OCI-LY1 (cell line): Measurements from ENCODE around the gene ARHGEF16.

Source experiments
- H2AFZ ChIP-seq: fragments of 200-600 bp; sonication (generic), shearing (Covaris generic); 2 replicates; pipeline ENCODE4 v1.6.0; 2014; ENCODE audit warnings: antibody characterized with exemption, mild to moderate bottlenecking, low read length
- H3F3A ChIP-seq: fragments of 200-600 bp; sonication (generic), shearing (Covaris generic); 2 replicates; pipeline ENCODE4 v1.6.0; 2014; ENCODE audit warnings: mild to moderate bottlenecking, antibody characterized with exemption, low read length, moderate library complexity; ENCODE audit not compliant: insufficient read depth
- H3K27ac ChIP-seq: fragments of 200-600 bp; sonication (generic); 2 replicates; pipeline ENCODE4 v1.5.1; 2014; ENCODE audit warnings: low read length, mixed run types, mild to moderate bottlenecking, low read depth; ENCODE audit not compliant: poor library complexity, severe bottlenecking
- H3K27me3 ChIP-seq: fragments of 200-600 bp; sonication (generic); 2 replicates; pipeline ENCODE4 v1.6.0; 2014; ENCODE audit warnings: antibody characterized with exemption, mild to moderate bottlenecking, low read length, moderate library complexity; ENCODE audit not compliant: insufficient read depth
- H3K36me3 ChIP-seq: fragments of 200-600 bp; sonication (generic); 2 replicates; pipeline ENCODE4 v1.6.1; 2014; ENCODE audit warnings: mild to moderate bottlenecking, antibody characterized with exemption, low read length, moderate library complexity, mixed read lengths; ENCODE audit not compliant: insufficient read depth
- H3K4me1 ChIP-seq: fragments of 200-600 bp; sonication (generic); 2 replicates; pipeline ENCODE4 v1.5.1; 2014; ENCODE audit warnings: mild to moderate bottlenecking, low read length, moderate library complexity; ENCODE audit not compliant: insufficient read depth, severe bottlenecking
- H3K4me2 ChIP-seq: fragments of 200-600 bp; sonication (generic), shearing (Covaris generic); 2 replicates; pipeline ENCODE4 v1.6.1; 2014; ENCODE audit warnings: low read length
- H3K4me3 ChIP-seq: fragments of 200-600 bp; sonication (generic); 2 replicates; pipeline ENCODE4 v1.5.1; 2014; ENCODE audit warnings: low read length, low read depth, mild to moderate bottlenecking, mixed read lengths; ENCODE audit not compliant: poor library complexity, severe bottlenecking
- H3K79me2 ChIP-seq: fragments of 200-600 bp; shearing (Covaris generic); 2 replicates; pipeline ENCODE4 v1.6.1; 2016; ENCODE audit warnings: mixed run types, low read length, mixed read lengths; ENCODE audit not compliant: insufficient read depth
- H3K9ac ChIP-seq: fragments of 200-600 bp; sonication (generic), shearing (Covaris generic); 2 replicates; pipeline ENCODE4 v1.6.1; 2014; ENCODE audit warnings: mild to moderate bottlenecking, low read length, mixed read lengths
- H3K9me2 ChIP-seq: fragments of 200-600 bp; sonication (generic), shearing (Covaris generic); 2 replicates; pipeline ENCODE4 v1.6.1; 2014; ENCODE audit warnings: low read depth, mild to moderate bottlenecking, low read length, mixed read lengths
- H3K9me3 ChIP-seq: fragments of 200-600 bp; shearing (Covaris generic); 2 replicates; pipeline ENCODE4 v1.6.1; 2014; ENCODE audit warnings: low read length, mixed read lengths
- H4K20me1 ChIP-seq: fragments of 200-600 bp; sonication (generic), shearing (Covaris generic); 2 replicates; pipeline ENCODE4 v1.6.0; 2016; ENCODE audit warnings: mild to moderate bottlenecking, low read length; ENCODE audit not compliant: insufficient read depth
- EZH2 ChIP-seq: fragments of 200-600 bp; sonication (generic), shearing (Covaris generic); IDR thresholded peaks from 2 replicates; pipeline ENCODE4 v1.8.0; 2017; ENCODE audit warnings: borderline replicate concordance, mixed run types, mild to moderate bottlenecking, antibody characterized with exemption, low read length, moderate library complexity, mixed read lengths
- TF ChIP-seq, protein P1 (sequence below): fragments of 200-600 bp; sonication (generic), shearing (Covaris generic); IDR thresholded peaks from 2 replicates; pipeline ENCODE4 v1.5.1; 2017; ENCODE audit warnings: mild to moderate bottlenecking, antibody characterized with exemption, low read length, moderate library complexity, mixed read lengths

ARHGEF16 gene

DNA sequence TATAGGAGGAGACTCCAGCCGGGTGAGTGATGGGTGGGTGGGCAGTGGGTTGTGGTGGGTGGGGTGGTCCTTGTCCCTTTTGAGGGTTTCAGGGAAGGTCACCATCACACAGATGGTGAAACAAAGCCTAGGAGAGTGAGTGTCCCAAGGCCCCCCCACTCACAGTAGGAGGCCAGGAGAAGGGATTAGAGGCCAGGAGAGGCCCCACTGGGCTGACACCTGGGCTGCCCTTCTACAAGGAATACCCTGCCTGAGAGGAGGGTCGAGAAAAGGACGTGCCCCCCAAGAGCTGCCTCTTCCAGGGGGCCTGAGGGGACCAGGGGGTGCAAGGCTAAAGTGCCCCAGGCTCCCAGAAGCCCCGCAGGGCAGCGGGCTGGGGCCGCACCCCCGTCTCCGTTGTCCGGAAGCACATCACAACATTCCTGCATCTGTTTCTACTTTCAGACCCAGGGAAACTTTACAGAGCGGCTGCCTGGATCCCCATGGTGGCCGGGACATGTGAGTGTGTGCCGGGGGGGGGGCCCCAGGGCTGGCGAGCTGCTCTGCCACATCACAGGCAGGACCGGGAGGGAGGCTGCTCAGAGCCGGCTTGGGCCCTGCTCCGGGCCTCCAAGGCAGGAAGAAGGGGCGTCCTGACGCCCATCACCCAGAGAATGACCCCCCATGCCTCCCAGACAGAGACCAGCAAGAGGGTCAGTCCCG lies 68.2 kb downstream of the ARHGEF16 start:
- Histone ChIP-seq H3K27ac (no peak overlapping the region), H3K4me1 (no peaks in the 10 kb centered on the region), H3K4me2 (no peak overlapping the region)

DNA sequence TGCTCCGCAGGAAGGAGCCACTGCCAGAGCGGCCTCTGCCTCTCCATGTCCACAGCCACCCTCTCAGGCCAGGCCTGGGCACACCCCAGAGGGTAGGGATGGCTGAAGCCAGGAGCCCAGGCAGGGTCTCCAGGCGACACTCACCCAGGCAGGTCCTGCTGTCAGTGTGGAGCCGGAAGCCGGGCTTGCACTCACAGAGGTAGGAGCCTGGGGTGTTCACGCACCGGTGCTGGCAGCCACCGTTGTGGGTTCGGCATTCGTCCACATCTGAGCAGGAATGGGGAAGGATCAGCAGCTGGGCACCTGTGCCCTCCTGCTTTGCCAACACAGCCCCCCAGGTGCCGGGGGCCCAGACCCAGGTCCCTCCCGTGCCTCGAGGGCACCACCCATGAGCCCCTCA lies 69.5 kb downstream of the ARHGEF16 start:
- Histone ChIP-seq H3K9me3 (no peaks in the 10 kb centered on the region), H3K27me3 (0 out of 2 replicates have a peak, but pooled peaks cover 7% of the 10 kb centered on the region), H3K27ac (no peak overlapping the region), H3F3A (no peaks in the 10 kb centered on the region), H3K79me2 (no peaks in the 10 kb centered on the region), H3K4me2 (no peak overlapping the region), H3K4me1 (no peaks in the 10 kb centered on the region), H3K4me3 (no peak overlapping the region), H3K9me2 (no peaks in the 10 kb centered on the region), H2AFZ (no peak overlapping the region), H3K36me3 (no peaks in the 10 kb centered on the region), H4K20me1 (no peaks in the 10 kb centered on the region), H3K9ac (no peak overlapping the region)
- TF ChIP-seq, protein P1, sequence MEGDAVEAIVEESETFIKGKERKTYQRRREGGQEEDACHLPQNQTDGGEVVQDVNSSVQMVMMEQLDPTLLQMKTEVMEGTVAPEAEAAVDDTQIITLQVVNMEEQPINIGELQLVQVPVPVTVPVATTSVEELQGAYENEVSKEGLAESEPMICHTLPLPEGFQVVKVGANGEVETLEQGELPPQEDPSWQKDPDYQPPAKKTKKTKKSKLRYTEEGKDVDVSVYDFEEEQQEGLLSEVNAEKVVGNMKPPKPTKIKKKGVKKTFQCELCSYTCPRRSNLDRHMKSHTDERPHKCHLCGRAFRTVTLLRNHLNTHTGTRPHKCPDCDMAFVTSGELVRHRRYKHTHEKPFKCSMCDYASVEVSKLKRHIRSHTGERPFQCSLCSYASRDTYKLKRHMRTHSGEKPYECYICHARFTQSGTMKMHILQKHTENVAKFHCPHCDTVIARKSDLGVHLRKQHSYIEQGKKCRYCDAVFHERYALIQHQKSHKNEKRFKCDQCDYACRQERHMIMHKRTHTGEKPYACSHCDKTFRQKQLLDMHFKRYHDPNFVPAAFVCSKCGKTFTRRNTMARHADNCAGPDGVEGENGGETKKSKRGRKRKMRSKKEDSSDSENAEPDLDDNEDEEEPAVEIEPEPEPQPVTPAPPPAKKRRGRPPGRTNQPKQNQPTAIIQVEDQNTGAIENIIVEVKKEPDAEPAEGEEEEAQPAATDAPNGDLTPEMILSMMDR, result no peak
- TF ChIP-seq EZH2, result no peak

More for the DNA sequence above, 68.2 kb downstream of the ARHGEF16 start:
- Histone ChIP-seq H3K4me3 (no peak overlapping the region), H3K36me3 (no peaks in the 10 kb centered on the region), H2AFZ (no peak overlapping the region), H3K9me3 (no peaks in the 10 kb centered on the region), H3K27me3 (peaks cover 15% of the 10 kb centered on the region; the same call in 1 of the 2 replicates), H3K9ac (no peak overlapping the region), H4K20me1 (no peaks in the 10 kb centered on the region), H3F3A (no peaks in the 10 kb centered on the region), H3K9me2 (no peaks in the 10 kb centered on the region), H3K79me2 (no peaks in the 10 kb centered on the region)
- TF ChIP-seq, protein P1, result no peak
- TF ChIP-seq EZH2, result no peak

DNA sequence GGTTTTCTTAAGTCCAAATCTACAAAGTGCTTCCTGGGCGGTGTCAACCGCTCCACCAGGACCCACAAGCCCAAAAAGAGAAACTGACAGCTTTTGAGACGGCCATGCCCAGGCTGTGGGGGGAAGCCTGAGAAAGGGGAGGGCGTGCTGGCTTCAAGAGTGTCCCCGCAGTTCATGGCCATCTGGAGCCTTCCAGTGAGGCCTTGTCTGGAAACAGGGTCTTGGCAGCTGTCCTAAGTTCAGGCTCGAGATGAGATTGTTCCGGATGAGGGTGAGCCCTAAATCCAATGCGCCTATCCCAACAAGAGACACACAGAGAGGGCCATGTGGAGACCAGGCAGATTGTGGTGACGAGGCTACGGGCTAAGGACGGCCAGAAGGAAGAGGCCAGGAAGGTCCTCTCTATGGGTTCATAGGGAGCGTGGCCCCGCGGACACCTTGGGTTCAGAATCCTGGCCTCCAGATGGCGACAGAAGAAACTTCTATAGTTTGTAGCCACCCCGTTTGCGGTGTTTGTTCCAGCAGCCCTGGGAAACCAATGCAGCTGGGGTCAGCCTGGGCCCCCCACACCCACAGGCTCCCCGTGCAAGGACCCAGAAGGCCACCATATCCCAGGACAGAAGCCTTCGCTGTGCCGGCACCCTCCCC lies 70.2 kb downstream of the ARHGEF16 start:
- Histone ChIP-seq H3K4me1 (no peaks in the 10 kb centered on the region), H3K27me3 (0 out of 2 replicates have a peak, but pooled peaks cover 7% of the 10 kb centered on the region), H3K9me2 (no peaks in the 10 kb centered on the region), H4K20me1 (no peaks in the 10 kb centered on the region), H2AFZ (no peak overlapping the region), H3F3A (no peaks in the 10 kb centered on the region), H3K36me3 (no peaks in the 10 kb centered on the region), H3K4me3 (no peak overlapping the region), H3K9me3 (no peaks in the 10 kb centered on the region), H3K27ac (no peak overlapping the region), H3K4me2 (no peak overlapping the region), H3K79me2 (no peaks in the 10 kb centered on the region), H3K9ac (no peak overlapping the region)
- TF ChIP-seq, protein P1, result no peak
- no peak for TF ChIP-seq EZH2
